22Rv1 (cell line): Measurements from ENCODE around the gene LRRK1.

Source experiments
- ZFX ChIP-seq: fragments of 450-650 bp; IDR thresholded peaks from 2 replicates; pipeline ENCODE4 v1.6.1; 2017; ENCODE audit warnings: antibody characterized with exemption, borderline replicate concordance
- TF ChIP-seq, protein P1 (sequence below): fragments of 450-650 bp; IDR thresholded peaks from 2 replicates; pipeline ENCODE4 v1.5.1; 2017; ENCODE audit warnings: mild to moderate bottlenecking

GRCh38 chr15:101054991-101055390, 135.8 kb downstream of the LRRK1 start:
- TF ChIP-seq, protein P1, sequence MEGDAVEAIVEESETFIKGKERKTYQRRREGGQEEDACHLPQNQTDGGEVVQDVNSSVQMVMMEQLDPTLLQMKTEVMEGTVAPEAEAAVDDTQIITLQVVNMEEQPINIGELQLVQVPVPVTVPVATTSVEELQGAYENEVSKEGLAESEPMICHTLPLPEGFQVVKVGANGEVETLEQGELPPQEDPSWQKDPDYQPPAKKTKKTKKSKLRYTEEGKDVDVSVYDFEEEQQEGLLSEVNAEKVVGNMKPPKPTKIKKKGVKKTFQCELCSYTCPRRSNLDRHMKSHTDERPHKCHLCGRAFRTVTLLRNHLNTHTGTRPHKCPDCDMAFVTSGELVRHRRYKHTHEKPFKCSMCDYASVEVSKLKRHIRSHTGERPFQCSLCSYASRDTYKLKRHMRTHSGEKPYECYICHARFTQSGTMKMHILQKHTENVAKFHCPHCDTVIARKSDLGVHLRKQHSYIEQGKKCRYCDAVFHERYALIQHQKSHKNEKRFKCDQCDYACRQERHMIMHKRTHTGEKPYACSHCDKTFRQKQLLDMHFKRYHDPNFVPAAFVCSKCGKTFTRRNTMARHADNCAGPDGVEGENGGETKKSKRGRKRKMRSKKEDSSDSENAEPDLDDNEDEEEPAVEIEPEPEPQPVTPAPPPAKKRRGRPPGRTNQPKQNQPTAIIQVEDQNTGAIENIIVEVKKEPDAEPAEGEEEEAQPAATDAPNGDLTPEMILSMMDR = no peak
- TF ChIP-seq ZFX = no peak
